ENCODE data around the gene ITIH4.

Gene ITIH4

DNA sequence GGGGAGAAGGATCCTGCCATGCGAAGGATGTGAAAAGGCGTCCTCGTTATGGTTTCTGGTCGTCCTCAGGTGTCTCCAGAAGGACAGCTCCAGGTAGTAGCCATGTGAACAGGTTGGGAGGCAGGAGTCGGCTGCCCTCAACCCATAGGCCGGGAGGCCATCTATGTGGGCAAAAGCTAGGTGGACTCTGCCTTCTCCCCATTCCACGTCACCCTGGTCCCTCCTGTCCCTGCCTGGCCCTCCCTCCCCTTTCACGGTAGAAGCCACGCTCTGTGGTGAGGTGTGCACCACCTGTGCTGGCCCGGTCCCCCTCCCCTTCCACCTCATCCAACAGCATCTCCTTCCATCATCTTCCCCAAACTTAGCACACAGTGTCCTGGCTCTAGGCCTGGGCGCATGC, 19.5 kb downstream of the ITIH4 start:
- no peak overlapping the region for H3K4me3 ChIP-seq (ENCODE audit: low read length)
- no peak for DNase-seq (ENCODE audit: low read depth, low spot score)

DNA sequence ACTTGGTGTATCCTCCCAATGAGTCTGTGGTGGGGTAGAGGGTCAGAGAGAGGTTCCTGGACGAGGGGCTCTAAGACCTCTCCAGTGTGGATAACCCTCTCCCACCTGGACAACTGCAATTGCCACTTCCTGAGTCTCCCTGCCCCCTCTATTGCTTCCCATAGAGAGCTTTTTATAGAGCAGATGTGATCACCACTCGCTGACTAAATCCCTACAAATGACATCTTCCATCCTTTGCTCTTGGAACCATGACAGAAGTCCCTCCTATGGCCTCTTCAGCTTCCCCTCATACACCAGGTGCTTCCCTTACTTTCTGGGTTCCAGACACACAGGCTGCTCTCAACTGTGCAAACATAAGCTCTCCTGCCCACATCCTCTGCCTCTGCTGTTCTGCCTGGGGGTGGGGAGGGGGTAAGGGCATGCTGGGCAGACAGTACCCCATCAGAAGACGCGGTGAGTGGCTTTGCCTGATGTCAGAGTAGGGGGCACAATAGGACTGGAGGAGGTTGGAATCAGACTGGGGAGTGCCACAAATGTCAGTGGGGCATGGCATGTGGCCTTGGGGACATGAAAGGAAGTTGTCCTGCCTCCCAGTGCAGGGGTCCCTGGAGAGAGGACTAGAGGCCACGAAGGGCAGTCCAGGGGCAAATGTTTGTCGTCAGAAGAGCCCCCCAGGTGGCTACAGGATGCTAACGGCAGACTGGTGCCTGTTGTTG, 20.7 kb downstream of the ITIH4 start:
- peak; percentile 97 for DNase-seq (ENCODE audit: low read depth, low spot score)
- H3K4me3 ChIP-seq (ENCODE audit: low read length) = peak overlapping the region; percentile 29

DNA sequence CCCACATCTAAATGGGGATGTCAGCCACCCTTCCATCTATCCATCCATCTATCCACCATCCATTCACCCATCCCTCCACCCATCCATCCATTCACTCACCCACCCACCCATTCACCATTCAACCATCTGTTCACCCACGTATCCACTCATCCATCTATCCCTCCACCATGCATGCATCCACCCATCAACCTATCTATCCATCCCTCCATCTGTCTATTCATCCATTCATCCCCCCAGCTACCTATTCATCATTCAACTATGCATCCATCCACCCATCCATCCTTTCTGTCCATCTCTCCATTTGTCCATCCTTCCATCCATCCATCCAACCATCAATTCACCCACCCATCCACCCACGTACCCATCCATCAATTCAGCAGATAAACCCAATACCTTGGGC, 21.3 kb downstream of the ITIH4 start:
- H3K4me3 ChIP-seq (ENCODE audit: low read length) = no peak overlapping the region
- no peak for DNase-seq (ENCODE audit: low read depth, low spot score)

DNA sequence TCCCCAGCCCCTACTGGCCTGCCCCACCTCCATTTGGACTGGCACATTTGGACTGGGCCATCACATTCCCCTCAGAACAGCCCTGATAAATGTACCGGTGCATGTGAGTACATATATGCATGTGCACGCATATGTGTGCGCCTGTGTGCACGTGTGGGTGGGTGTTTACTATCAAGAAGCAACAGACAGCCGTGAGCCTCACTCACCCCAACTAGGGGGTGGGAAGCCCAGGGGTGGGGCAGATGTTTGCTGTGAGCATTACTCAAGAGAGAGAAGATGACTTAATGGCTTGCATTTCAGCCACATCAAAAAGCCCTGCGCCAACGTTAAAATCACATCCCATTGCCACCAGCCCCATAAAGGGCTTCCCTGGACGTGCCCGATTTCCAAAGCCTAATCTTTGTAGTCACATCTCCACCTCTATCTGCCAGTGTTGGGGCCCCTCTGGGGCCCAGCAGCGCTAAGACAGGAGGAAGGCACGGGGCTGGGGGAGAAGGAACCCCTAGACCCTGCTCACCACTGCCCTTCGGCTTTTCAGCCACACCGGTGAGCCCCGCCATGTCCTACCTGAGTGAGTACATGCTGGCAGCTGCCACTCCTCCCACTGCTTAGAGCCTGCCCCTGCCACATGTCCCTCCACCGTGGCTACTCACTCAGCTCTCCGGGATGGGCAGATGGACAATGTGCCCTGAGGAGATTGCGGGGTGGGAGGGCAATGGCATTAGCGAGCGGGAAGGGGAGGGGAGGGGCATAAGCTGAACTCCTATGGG, 25.0 kb downstream of the ITIH4 start:
- peak; percentile 86 for DNase-seq (ENCODE audit: low read depth, low spot score)
- H3K4me3 ChIP-seq (ENCODE audit: low read length) = peak overlapping the region; percentile 9

DNA sequence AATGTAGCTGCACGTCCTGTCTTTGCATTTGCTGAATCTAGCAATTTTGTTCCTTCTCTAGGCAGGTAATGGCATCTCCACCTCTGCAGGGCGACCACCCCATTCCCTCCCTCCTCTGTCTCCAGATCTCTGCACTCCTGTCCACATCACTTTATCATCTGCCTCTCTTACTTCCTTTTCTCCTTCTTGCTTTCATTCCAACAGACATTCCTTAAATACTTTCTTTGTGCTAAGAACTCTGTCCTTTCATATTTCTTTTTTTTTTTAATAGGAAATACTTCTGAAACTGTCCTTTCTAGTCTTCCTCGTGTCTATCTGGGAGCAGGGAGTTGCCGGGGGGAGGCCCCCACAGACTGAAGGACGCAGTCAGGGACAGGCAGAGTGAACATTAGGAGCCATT, 28.6 kb downstream of the ITIH4 start:
- DNase-seq (ENCODE audit: low read depth, low spot score) = no peak
- H3K4me3 ChIP-seq (ENCODE audit: low read length) = no peak overlapping the region

DNA sequence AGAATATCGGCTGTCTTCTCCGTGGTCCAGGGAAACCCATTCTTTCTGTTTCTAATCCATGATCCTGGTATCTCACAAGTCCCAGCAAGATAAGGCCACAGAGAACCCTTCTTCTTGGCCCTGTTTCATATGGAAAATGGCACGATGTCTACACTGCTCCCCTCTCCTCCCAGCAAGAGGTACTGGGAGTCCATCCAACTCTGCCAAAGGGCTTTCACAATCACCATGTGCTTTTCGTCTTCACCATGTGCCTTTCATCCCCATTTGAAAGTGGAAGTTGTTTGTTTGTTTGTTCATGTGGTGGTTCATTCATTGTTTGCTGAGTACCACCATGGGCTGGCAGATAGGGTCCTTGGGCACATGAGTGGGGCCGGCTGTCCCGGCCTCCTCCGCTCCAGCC, 30.4 kb downstream of the ITIH4 start:
- no peak overlapping the region for H3K4me3 ChIP-seq (ENCODE audit: low read length)
- DNase-seq (ENCODE audit: low read depth, low spot score) = no peak

DNA sequence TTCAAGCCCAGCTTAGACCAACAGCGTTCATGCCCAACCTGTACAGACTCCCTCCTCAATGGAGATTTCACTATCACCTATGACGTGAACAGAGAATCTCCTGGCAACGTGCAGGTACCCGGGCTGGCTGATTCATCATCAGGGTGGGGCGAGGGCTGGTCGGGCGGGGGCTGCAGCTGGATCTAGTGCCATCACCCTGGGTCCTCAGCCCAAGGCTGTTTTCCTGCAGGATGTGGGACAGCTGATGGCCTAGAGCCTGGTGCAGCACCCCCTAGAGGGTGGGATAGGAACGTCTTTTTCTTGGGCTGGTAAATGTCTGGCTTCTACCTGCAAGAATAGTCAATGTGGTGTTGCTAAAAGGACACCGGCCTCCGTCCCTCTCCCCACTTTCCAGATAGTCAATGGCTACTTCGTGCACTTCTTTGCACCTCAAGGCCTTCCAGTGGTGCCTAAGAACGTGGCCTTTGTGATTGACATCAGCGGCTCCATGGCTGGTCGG, 31.4 kb downstream of the ITIH4 start:
- no peak overlapping the region for H3K4me3 ChIP-seq (ENCODE audit: low read length)
- DNase-seq (ENCODE audit: low read depth, low spot score) = peak; percentile 36

DNA sequence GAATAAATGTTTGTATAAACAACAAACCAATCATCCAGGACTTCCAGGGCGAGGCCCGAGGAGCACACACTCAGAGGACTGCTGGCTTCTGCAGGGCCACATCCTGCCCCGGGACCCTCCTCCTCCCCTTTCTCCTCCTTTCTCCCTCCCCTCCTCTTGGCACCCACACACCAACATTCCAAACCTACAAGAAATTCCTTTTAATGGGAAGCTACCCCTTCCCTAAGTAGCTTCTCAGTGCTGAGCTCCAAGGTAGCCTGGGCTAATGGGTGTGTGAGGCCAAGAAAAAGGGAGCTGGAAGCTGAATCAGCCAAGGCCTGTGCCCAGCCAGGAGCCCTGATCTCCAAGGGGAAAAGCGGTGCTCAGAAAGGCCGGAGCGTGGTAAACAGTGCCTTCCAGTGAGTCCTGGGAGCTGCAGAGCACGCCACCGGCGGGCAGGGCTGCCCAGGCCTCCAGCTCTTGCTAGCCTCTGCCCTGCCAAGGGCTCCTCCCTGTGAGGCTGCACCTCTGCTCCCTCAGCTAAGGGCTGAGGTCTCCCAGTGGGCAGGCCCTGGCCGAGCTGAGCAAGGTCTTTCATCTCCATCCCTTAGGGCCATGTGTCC, 32.0 kb downstream of the ITIH4 start:
- no peak for DNase-seq (ENCODE audit: low read depth, low spot score)
- H3K4me3 ChIP-seq (ENCODE audit: low read length) = no peak overlapping the region

DNA sequence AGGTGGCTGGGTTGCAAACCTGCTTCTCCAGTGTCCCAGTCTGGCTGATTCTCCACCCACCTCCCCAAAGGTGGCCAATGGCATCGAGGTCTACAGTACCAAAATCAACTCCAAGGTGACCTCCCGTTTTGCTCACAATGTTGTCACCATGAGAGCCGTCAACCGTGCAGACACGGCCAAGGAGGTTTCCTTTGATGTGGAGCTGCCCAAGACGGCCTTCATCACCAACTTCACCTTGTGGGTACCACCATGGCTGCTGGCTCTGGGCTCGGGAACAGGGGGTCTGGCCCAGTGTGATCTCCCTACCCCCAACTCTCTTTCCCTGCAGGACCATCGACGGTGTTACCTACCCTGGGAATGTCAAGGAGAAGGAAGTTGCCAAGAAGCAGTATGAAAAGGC, 34.1 kb downstream of the ITIH4 start:
- no peak overlapping the region for H3K4me3 ChIP-seq (ENCODE audit: low read length)
- DNase-seq (ENCODE audit: low read depth, low spot score) = no peak

DNA sequence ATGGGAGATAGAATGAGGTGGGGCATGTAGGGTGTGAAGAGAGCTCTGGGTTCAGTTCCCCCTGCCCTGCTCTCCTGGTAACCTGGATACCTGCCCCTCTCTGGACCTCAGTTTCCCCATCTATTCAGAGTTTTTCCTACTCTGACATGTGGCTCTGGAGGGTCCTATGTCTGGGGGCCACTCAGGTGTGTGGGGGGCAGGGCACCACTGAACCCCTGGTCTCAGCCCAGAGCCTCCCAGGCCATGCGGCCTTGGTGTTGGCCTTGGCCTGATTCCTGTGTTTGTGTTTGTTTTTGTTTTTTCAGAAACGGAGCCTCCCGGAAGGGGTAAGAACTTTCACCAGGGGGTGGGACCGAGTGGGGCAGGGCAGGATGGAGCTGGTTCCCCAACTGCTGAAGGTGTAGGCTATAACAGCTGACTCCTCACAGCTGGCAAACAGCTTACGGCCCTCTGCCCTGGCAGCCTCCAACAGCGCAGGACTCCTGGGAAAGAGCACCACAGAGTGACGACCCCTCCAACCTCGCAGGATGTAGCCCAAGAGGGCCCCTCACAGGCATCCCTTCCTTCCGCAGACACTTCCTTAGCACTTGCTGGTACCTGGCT, 35.1 kb downstream of the ITIH4 start:
- no peak for DNase-seq (ENCODE audit: low read depth, low spot score)
- H3K4me3 ChIP-seq (ENCODE audit: low read length) = no peak overlapping the region

DNA sequence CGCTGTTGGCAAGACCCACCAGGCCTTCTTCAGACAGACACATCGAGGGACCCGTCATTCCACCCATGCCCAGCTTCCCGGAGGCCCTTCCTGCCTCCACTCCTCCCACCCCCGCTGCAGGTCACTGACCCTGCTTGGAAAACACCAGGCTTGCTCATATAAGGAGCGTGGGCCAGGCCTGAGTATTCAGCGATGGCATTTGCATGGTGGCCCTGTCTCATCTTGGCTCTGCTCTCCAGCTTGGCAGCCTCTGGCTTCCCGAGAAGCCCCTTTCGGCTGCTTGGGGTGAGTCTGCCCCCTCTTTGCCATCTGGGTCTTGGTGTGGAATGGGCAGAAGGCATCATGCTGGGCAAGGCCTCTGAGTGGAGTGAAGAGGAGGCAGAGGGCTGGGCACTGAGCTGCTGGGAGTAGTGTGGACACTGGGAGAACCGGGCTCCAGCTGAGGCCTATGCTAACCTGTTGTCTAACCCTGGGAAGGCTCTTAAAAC, 35.8 kb downstream of the ITIH4 start, which contains the start of gene ITIH3:
Gene ITIH3, plus strand, starts transcription at position 185 of the 488 bp plus-strand sequence. Its CDS starts 8 bp downstream, at position 193.
- no peak for DNase-seq (ENCODE audit: low read depth, low spot score)
- H3K4me3 ChIP-seq (ENCODE audit: low read length) = no peak within 1 kb of the TSS

DNA sequence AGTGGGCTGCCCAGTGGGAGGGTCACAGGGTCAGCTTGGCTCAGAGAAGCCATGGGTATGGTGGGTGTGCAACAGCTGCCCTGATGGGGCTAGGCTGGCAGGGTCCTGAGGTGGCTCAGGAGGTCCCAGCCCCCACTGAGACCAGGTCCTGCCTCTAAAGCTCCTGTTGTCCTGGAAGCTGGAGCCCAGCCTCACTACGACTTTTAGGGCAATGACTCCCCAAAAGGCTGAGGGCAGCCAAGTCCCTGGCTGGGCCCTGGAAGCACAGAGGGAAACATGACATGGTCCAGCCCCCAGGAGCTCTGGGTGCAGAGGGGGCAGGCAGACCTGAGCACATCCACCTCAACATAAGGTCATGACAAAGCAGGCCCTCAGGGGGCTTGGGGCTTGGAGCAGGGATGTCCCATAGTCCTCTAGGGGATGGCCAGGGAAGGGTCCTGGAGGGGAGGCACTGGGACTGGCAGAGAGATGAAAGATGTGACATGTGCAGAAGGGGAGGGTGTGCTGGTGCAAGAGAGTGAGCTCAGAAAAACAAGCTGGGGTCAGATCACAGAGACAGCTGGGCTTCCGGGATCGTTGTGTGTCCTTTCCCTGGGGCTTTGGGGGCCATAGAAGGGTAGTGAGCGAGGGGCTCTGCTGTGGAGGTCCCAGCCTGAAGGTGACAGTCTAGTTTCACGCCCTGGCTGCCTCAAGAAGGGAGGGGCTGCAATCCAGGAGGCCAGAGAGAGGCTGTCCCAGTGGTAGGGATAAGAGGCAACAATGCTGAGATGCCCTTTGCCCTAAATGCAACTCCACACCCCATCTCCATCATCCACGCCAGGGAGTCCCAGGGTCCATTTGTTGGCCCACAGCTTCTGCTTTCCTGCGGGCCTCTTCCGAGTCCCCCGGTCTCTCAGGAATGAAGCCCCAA, 36.5 kb downstream of the ITIH4 start:
- DNase-seq (ENCODE audit: low read depth, low spot score) = no peak
- no peak overlapping the region for H3K4me3 ChIP-seq (ENCODE audit: low read length)

DNA sequence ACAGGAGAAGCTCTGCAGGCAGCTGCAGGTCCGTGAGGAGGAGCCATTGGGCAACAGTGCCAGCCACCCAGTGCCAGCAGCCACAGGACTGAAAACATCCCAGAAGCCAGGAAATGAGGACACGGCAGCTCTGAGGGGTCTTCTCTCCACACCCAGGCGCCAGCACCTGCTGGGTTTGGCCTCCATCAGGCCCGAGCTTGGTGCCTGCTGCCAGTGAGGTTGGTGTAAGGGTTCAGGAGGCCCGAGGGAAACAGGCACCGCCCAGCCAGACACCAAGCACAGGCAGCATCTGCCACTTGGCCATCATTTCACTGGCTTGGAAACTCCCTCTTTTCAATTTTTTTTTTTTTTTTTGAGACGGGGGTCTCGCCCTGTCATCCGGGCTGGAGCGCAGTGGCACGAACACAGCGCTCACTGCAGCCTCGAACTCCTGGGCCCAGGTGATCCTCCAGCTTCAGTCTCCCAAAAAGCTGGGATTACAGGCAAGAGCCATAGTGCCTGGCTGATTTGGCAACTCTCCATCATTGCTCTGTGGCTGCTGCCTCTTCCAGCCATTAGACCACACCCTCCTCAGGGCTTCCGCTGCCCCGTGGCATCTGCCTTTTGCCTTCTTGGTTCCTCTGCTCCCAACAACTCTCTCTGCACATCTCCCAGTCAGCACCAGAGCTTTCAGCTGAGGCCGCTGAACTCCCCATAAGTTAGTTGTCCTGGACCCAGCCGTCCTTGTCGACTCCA, 37.3 kb downstream of the ITIH4 start:
- no peak overlapping the region for H3K4me3 ChIP-seq (ENCODE audit: low read length)
- DNase-seq (ENCODE audit: low read depth, low spot score) = no peak

DNA sequence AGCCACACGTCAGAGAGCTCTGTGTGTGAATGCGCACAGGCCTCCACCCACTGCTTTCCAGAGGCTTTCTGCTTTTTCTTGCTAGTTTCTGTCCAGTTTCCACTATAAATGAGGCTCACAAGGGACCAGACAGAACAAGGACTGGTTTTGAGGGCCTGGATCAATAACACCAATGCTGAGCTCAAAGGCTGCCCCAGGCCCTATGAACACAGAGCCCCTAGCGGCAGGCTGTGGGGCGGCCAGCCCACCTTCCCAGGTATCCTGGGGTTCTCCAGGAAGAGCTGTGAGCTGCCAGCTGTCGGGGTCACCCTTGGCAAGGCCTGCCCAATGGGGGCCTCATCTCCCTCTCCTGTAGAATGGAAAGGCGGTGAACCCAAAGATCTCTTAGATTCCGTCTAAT, 38.1 kb downstream of the ITIH4 start:
- H3K4me3 ChIP-seq (ENCODE audit: low read length) = no peak overlapping the region
- DNase-seq (ENCODE audit: low read depth, low spot score) = no peak

DNA sequence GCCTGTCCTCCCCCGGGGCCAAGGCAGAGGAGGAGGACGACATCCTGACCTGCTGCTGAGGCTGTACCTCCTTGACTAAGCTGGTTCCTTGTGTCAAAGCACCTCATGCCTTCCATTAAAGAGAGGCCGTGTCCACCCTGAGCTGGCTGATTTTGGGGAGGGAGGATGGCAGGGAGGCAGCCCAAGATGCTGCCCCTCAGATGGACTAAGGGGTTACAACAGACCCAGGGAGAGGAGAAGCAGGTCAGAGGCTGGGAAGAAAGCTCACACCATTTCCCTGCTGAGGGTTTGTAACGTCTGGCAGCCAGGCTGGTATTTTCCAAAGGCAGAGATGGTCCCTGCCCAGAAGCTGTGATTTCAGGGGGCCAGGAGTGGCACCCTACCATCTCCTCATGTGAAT, 38.5 kb downstream of the ITIH4 start:
- no peak for DNase-seq (ENCODE audit: low read depth, low spot score)

DNA sequence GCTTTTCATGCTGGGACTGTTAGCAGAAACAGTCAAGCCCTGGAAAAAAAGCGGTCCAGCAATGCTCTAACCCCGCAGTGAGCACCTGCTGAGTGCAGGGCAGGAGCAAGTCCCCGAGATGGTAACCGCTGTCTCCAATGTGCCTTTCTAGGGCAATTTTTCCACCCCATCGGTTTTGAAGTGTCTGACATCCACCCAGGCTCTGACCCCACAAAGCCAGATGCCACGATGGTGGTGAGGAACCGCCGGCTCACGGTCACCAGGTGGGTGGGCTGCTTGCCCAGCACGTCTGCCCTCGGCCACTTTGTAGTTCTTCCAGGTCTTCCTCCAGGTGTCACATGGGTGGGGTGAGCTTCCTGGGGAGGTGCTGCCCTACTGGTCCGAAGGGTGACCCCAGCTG, 39.1 kb downstream of the ITIH4 start:
- H3K4me3 ChIP-seq (ENCODE audit: low read length) = no peak overlapping the region
- no peak for DNase-seq (ENCODE audit: low read depth, low spot score)

More for the DNA sequence above, 38.5 kb downstream of the ITIH4 start:
- H3K4me3 ChIP-seq (ENCODE audit: low read length) = no peak overlapping the region

DNA sequence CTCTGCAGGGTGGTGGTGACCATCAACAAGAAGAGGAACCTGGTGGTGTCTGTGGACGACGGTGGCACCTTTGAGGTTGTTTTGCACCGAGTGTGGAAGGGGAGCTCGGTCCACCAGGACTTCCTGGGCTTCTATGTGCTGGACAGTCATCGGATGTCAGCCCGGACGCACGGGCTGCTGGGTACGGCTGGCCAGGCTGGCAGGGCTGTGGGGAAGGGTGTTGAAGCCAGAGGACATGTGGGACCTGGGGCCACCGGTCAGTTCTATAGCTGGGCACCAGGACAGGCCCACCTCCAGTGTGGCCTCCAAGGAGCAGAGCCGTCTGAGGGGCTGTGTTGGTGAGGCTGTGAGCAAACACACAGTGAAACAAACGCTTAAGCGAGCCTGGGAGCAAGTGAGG, 39.7 kb downstream of the ITIH4 start:
- no peak for DNase-seq (ENCODE audit: low read depth, low spot score)
- no peak overlapping the region for H3K4me3 ChIP-seq (ENCODE audit: low read length)

DNA sequence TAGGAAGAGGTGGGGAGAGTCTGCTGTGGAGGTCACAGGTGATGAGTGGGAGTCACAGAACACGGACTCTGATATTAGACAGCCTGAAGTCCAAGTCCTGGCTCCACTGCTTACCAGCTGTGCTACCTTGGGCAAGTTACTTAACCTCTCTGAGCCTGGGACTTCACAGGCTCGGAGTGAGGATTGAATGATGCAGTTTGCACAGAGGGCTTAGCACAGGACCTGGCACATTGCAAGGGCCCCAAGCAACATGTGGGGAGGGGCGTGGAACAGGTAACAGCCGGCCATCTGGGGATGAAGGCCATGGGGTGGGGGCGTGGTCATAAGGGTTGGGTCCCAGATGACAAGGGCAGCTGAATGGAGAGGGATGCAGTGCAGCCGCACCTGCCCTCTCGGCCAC, 40.1 kb downstream of the ITIH4 start:
- H3K4me3 ChIP-seq (ENCODE audit: low read length) = no peak overlapping the region
- no peak for DNase-seq (ENCODE audit: low read depth, low spot score)

Measured in Jurkat, Clone E6-1 (cell line).